Right cardiac atrium (tissue), 5 donors: Measurements from ENCODE around the gene BRINP3. TPM values are rescaled to one million over a fixed set of nuclear protein-coding genes. Genes with fewer than 3 reads are reported as not detected.
"Not testable (repeated sequence)": the region's sequence is repeated elsewhere in the genome, so short reads cannot be mapped to it uniquely, and the experiment has no call there.

ENCODE experiments used
- ATAC-seq, 2 donors: fragments of 200-7000 bp; cut with Tn5 transposase; one replicate each; pipeline versions ENCODE4 v1.8.0 to v1.9.1; 2020; ENCODE audit warnings: moderate library complexity in 2 of 2, mild to moderate bottlenecking in 1 of 2
- DNase-seq, 3 donors: peaks; one replicate each; pipeline ENCODE4 v3.0.0-alpha.2; 2020
- H3K27ac ChIP-seq: one replicate; pipeline ENCODE4 v1.5.1; 2013; ENCODE audit warnings: mild to moderate bottlenecking, low read length, control low read depth, moderate library complexity
- H3K27me3 ChIP-seq: one replicate; pipeline ENCODE4 v1.6.1; 2013; ENCODE audit not compliant: control insufficient read depth, insufficient read depth
- H3K4me1 ChIP-seq: one replicate; pipeline ENCODE4 v1.6.1; 2013; ENCODE audit warnings: low read length; ENCODE audit not compliant: control insufficient read depth, insufficient read depth
- H3K4me3 ChIP-seq: one replicate; pipeline ENCODE4 v1.5.1; 2013; ENCODE audit warnings: low read length, control low read depth
- H3K9me3 ChIP-seq: one replicate; pipeline ENCODE4 v1.6.1; 2013; ENCODE audit warnings: low read length; ENCODE audit not compliant: control insufficient read depth
- WGBS: extraction: QIAGEN DNeasy Blood & Tissue Kit; methylation state at CpG from one replicate; pipeline ENCODE4 v1.1.7; 2013; 5-methylcytosine and 5-hydroxymethylcytosine counted together
- intact Hi-C, 4 donors: fragments of 100-400 bp; cut with DNase I; formaldehyde crosslinking; loops; one replicate each; pipeline versions ENCODE4 v1.11.0 to v1.14.0; 2022 to 2023
- long read RNA-seq, 4 donors: library from polyadenylated mRNA; unstranded; transcript quantifications; one replicate each; pipeline ENCODE4 v2.0.0, GENCODE V29; 2020 to 2021
- polyA plus RNA-seq: library from polyadenylated mRNA; stranded (reverse); fragments of 200-250 nt; gene quantifications from one replicate; pipeline ENCODE4 v1.2.3, GENCODE V29; 2013
- total RNA-seq, 4 donors: library from RNA; stranded (reverse); fragmentation: NEBNext Ultra II Directional; extraction: Animal tissue kit (Norgen Biotek cat#: 25700); gene quantifications; one replicate each; pipeline ENCODE4 v1.2.1, GENCODE V29; 2021
- donor health status: healthy with polysubstance abuse.
- donor health status: DM: no; HTN: yes; CAD: no.
- donor health status: DM: no; HTN: no; CAD: no.
- donor health status: DM: no; HTN: yes; CAD: no; lungs with severe emphysema.
- donor health status: DM: yes; HTN: yes; CAD: no.

Gene BRINP3
- total RNA-seq = 10 to 100 TPM; 11.1 to 27.0 (median 17.0) TPM
- polyA plus RNA-seq = 3.6 TPM
- long read RNA-seq, donor 1, partial matches to known transcripts = 2 of 23 reads
- long read RNA-seq, donor 1, other reads (novel, unspliced or antisense) = 18 of 23 reads
- long read RNA-seq, donor 2, transcript BRINP3-201 (8 exons, 3,142 nt) = major isoform, 6 of 19 reads
- long read RNA-seq, donor 2, partial matches to known transcripts = 1 of 19 reads
- long read RNA-seq, donor 2, other reads (novel, unspliced or antisense) = 12 of 19 reads
- long read RNA-seq, donor 3, partial matches to known transcripts = 4 of 36 reads
- long read RNA-seq, donor 3, other reads (novel, unspliced or antisense) = 29 of 36 reads
- long read RNA-seq, donor 4, partial matches to known transcripts = 0 of 10 reads
- long read RNA-seq, donor 4, other reads (novel, unspliced or antisense) = 8 of 10 reads

- intact Hi-C loops = no loop called here
- DNase-seq (no peak), ATAC-seq (peak; percentile 9 to 24)
- peak within 1 kb of the TSS; percentile 79 for H3K4me3 ChIP-seq
- H3K9me3 ChIP-seq = no peaks in the 10 kb centered on the region
- peak within 1 kb of the TSS; percentile 3 for H3K27ac ChIP-seq
- H3K27me3 ChIP-seq = no peaks in the 10 kb centered on the region
- 7% methylated on average over 4 of the region's 4 CpGs for WGBS
- no peaks in the 10 kb centered on the region for H3K4me1 ChIP-seq
These were observed at the start of gene BRINP3 for GRCh38 chr1:190477762-190478148. Gene BRINP3 (minus strand): TSS chr1:190477864.

GRCh38 chr1:190511554-190511953 lies 33.9 kb upstream of the BRINP3 start:
- 55% methylated on average over 2 of the region's 2 CpGs for WGBS

GRCh38 chr1:190507357-190507756 lies 29.7 kb upstream of the BRINP3 start:
- DNase-seq (no peak), ATAC-seq (no peak)
- intact Hi-C loops = no loop called here
- 25% methylated on average over 1 of the region's 1 CpG for WGBS
- no peaks in the 10 kb centered on the region for H3K27me3 ChIP-seq
- no peak overlapping the region for H3K4me3 ChIP-seq
- no peaks in the 10 kb centered on the region for H3K9me3 ChIP-seq
- H3K27ac ChIP-seq = no peak overlapping the region
- H3K4me1 ChIP-seq = peaks cover 2% of the 10 kb centered on the region

More at GRCh38 chr1:190511554-190511953, 33.9 kb upstream of the BRINP3 start:
- H3K9me3 ChIP-seq = no peaks in the 10 kb centered on the region
- H3K27me3 ChIP-seq = no peaks in the 10 kb centered on the region
- DNase-seq (no peak), ATAC-seq (peak; percentile 85 to 87)
- H3K4me3 ChIP-seq = no peak overlapping the region
- H3K4me1 ChIP-seq = peaks cover 2% of the 10 kb centered on the region
- H3K27ac ChIP-seq = no peak overlapping the region
- intact Hi-C loops = no loop called here

GRCh38 chr1:190504539-190504938 lies 26.9 kb upstream of the BRINP3 start:
- H3K4me1 ChIP-seq, H3K27ac ChIP-seq, intact Hi-C loops, DNase-seq, H3K9me3 ChIP-seq, H3K27me3 ChIP-seq, ATAC-seq, H3K4me3 ChIP-seq: not testable (repeated sequence)
- 77% methylated on average over 3 of the region's 3 CpGs for WGBS

GRCh38 chr1:190497565-190497964 lies 19.9 kb upstream of the BRINP3 start:
- Histone ChIP-seq H3K4me3 (no peak overlapping the region), H3K27me3 (no peaks in the 10 kb centered on the region), H3K9me3 (no peaks in the 10 kb centered on the region), H3K27ac (no peak overlapping the region), H3K4me1 (no peaks in the 10 kb centered on the region)
- intact Hi-C loops = no loop called here
- DNase-seq = no peak
- ATAC-seq = no peak

GRCh38 chr1:190494451-190494850 lies 16.8 kb upstream of the BRINP3 start:
- no peak overlapping the region for H3K4me3 ChIP-seq
- H3K27ac ChIP-seq = no peak overlapping the region
- H3K27me3 ChIP-seq = no peaks in the 10 kb centered on the region
- intact Hi-C loops = no loop called here
- 71% methylated on average over 4 of the region's 4 CpGs for WGBS
- DNase-seq (no peak), ATAC-seq (no peak)
- no peaks in the 10 kb centered on the region for H3K9me3 ChIP-seq
- H3K4me1 ChIP-seq = no peaks in the 10 kb centered on the region

- 90% methylated on average over 2 of the region's 2 CpGs for WGBS
- DNase-seq = no peak
These were observed 13.7 kb upstream of the BRINP3 start for GRCh38 chr1:190491404-190491803.

GRCh38 chr1:190484045-190484444 lies 6.4 kb upstream of the BRINP3 start:
- no peaks in the 10 kb centered on the region for H3K9me3 ChIP-seq
- no peaks in the 10 kb centered on the region for H3K27me3 ChIP-seq
- H3K4me1 ChIP-seq = no peaks in the 10 kb centered on the region
- 59% methylated on average over 1 of the region's 1 CpG for WGBS
- intact Hi-C loops = no loop called here
- H3K27ac ChIP-seq = no peak overlapping the region
- no peak for DNase-seq
- no peak overlapping the region for H3K4me3 ChIP-seq
- no peak for ATAC-seq

More at GRCh38 chr1:190491404-190491803, 13.7 kb upstream of the BRINP3 start:
- intact Hi-C loops = no loop called here
- H3K27me3 ChIP-seq = no peaks in the 10 kb centered on the region
- H3K27ac ChIP-seq = no peak overlapping the region
- no peak for ATAC-seq
- H3K9me3 ChIP-seq = no peaks in the 10 kb centered on the region
- no peak overlapping the region for H3K4me3 ChIP-seq
- no peaks in the 10 kb centered on the region for H3K4me1 ChIP-seq

- Histone ChIP-seq H3K4me1 (no peaks in the 10 kb centered on the region), H3K4me3 (no peak overlapping the region), H3K9me3 (no peaks in the 10 kb centered on the region), H3K27ac (no peak overlapping the region), H3K27me3 (no peaks in the 10 kb centered on the region)
- DNase-seq = no peak
- intact Hi-C loops = no loop called here
- ATAC-seq = no peak
These were observed 2.6 kb upstream of the BRINP3 start for GRCh38 chr1:190480231-190480630.

- intact Hi-C loops = no loop called here
- no peaks in the 10 kb centered on the region for H3K4me1 ChIP-seq
- no peaks in the 10 kb centered on the region for H3K27me3 ChIP-seq
- DNase-seq = no peak
- no peak overlapping the region for H3K4me3 ChIP-seq
- ATAC-seq = no peak
- H3K9me3 ChIP-seq = no peaks in the 10 kb centered on the region
- 30% methylated on average over 4 of the region's 4 CpGs for WGBS
- no peak overlapping the region for H3K27ac ChIP-seq
These were observed 1.9 kb upstream of the BRINP3 start for GRCh38 chr1:190479516-190479915.

- Histone ChIP-seq H3K27ac (no peak overlapping the region), H3K9me3 (no peaks in the 10 kb centered on the region), H3K27me3 (no peaks in the 10 kb centered on the region), H3K4me1 (no peaks in the 10 kb centered on the region), H3K4me3 (peak overlapping the region; percentile 79)
- intact Hi-C loops = no loop called here
- DNase-seq = no peak
- 6% methylated on average over 4 of the region's 4 CpGs for WGBS
- ATAC-seq = no peak
These were observed 1.4 kb upstream of the BRINP3 start for GRCh38 chr1:190479050-190479397.
